ENCODE results near the gene TBC1D22A. TPM values are rescaled to one million over a fixed set of nuclear protein-coding genes. Genes with fewer than 3 reads are reported as not detected.

Gene TBC1D22A
- total RNA-seq, 1 experiment from 2014 or later = 18.2 TPM

GRCh38 chr22:47203554-47203991 lies 441.1 kb downstream of the TBC1D22A start:
- no peak for DNase-seq
- H3K36me3 ChIP-seq = no peaks in the 10 kb centered on the region
- H3K4me3 ChIP-seq = no peak overlapping the region
- no peaks in the 10 kb centered on the region for H3K9me3 ChIP-seq
- H3K27me3 ChIP-seq = no peaks in the 10 kb centered on the region

- no peak for DNase-seq
- Histone ChIP-seq H3K4me3 (no peak overlapping the region), H3K36me3 (no peaks in the 10 kb centered on the region), H3K9me3 (no peaks in the 10 kb centered on the region), H3K27me3 (no peaks in the 10 kb centered on the region)
Measured at GRCh38 chr22:47204002-47204979, 441.8 kb downstream of the TBC1D22A start.

- H3K36me3 ChIP-seq = no peaks in the 10 kb centered on the region
- no peaks in the 10 kb centered on the region for H3K9me3 ChIP-seq
- no peak for DNase-seq
- H3K27me3 ChIP-seq = no peaks in the 10 kb centered on the region
- H3K4me3 ChIP-seq = no peak overlapping the region
Measured at GRCh38 chr22:47205081-47205491, 442.6 kb downstream of the TBC1D22A start.

DNA sequence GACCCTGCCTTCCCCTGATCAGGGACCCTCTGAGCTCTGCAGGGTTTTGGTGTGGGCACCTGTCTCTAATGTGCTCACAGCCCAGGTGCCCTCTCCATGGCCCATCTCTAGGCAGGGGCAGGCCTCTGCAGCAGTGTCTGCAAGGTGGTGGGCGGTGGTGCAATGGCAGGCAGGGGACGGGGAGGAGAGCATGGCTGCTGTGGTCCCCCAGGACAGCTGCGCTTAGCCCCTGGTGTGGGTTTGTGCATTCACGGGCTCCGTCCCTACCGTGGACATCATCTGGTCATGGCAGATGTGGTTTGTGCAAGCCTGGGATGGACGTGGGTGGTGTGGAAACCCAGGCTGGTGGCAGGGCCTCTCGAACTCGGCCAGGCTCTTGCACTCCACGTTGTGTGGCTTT lies 443.1 kb downstream of the TBC1D22A start:
- Histone ChIP-seq H3K27me3 (no peaks in the 10 kb centered on the region), H3K9me3 (no peaks in the 10 kb centered on the region), H3K4me3 (no peak overlapping the region), H3K36me3 (no peaks in the 10 kb centered on the region)
- DNase-seq = no peak

DNA sequence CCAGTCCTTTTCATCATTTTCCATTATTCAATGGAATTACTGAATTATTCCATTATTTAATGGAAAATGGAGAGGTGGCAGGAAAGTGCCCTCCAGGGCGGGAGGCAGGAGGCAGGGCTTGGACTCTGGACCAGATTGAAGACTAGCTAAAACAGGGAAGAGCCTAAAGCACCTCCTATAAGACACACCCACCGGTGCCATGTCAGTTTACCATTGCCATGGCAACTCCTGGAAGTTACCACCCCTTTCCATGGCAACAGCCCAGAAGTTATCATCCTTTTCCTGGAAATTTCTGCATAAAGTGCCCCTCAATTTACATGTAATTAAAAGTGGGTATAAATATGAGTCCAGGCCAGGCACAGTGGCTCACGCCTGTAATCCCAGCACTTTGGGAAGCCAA lies 443.7 kb downstream of the TBC1D22A start:
- Histone ChIP-seq H3K4me3 (no peak overlapping the region), H3K9me3 (no peaks in the 10 kb centered on the region), H3K36me3 (no peaks in the 10 kb centered on the region), H3K27me3 (no peaks in the 10 kb centered on the region)
- DNase-seq = no peak

DNA sequence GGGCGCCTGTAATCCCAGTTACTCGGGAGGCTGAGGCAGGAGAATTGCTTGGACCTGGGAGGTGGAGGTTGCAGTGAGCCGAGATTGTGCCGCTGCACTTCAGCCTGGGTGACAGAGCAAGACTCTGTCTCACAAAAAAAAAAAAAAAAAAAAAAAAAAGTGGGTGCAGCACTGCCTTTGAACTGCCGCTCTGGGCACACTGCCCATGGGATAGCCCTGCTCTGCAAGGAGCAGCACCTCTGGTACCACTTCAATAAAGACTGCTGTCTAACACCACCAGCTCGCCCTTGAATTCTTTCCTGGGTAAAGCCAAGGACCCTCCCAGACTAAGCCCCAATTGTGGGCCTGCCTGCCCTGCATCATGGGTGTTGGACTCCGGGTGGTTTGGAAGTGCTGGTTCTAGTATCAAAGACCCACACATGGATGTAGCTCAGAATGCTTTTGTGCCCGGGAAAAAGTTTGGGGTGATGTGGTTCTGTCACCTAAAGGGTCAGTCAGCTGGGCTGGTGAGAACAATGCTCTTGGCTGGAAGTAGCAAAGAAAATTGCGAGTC lies 444.3 kb downstream of the TBC1D22A start:
- Histone ChIP-seq H3K4me3 (no peak overlapping the region), H3K27me3 (no peaks in the 10 kb centered on the region), H3K9me3 (no peaks in the 10 kb centered on the region), H3K36me3 (no peaks in the 10 kb centered on the region)
- DNase-seq = no peak

DNA sequence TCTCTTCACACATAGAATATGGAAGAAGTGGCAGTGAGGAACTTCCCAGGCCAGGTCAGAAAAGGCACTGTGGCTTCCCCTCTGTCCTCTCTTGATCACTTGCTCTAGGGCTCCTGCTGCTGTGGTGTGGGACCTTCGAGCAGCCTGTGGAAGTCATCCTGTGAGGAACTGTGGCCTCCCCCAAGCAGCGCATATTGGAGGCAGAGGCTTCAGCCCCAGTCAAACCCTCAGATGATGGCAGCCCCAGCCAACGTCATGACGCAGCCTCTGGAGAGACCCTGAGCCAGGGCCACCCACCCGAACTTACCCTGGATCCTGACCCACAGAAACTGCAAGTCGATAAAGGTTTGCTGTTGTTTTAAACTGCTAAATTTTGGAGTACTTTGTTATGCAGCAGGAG lies 444.9 kb downstream of the TBC1D22A start:
- Histone ChIP-seq H3K9me3 (no peaks in the 10 kb centered on the region), H3K27me3 (no peaks in the 10 kb centered on the region), H3K4me3 (no peak overlapping the region), H3K36me3 (no peaks in the 10 kb centered on the region)
- DNase-seq = no peak

DNA sequence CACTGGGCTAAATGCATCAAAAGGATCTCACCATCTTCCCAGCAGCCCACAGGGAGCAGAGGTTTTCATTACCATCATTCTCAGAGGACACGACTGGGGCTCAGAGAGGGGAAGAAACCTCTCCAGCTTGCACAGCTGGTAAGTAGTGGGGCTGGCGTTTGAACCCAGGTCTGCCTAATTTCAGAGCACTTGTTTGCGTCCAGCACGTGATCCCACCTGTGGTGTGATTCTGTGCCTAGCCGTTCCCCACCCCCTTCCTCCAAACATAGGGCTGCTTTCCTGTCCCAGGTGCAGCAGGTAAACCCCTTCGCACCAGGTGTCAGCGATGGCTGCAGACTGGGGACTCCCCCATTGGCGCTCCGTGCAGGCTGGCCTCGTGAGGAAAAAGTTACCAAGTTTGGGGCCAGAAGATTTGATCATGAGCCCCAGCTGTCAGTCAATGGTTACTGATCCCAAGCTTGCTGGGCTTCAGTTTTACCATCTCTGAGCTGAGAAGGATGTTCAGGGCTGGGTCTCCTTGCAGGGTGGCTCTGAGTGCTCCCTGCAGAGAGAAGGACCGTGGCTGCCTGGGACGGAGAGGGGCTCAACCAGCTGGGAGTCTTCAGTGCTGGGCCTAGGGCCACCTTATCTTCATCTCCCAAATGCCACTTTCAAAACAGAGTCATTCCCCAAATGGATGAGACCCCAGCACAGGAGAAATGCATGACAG lies 445.6 kb downstream of the TBC1D22A start:
- DNase-seq = no peak
- H3K9me3 ChIP-seq = no peaks in the 10 kb centered on the region
- no peak overlapping the region for H3K4me3 ChIP-seq
- H3K36me3 ChIP-seq = no peaks in the 10 kb centered on the region
- no peaks in the 10 kb centered on the region for H3K27me3 ChIP-seq

DNA sequence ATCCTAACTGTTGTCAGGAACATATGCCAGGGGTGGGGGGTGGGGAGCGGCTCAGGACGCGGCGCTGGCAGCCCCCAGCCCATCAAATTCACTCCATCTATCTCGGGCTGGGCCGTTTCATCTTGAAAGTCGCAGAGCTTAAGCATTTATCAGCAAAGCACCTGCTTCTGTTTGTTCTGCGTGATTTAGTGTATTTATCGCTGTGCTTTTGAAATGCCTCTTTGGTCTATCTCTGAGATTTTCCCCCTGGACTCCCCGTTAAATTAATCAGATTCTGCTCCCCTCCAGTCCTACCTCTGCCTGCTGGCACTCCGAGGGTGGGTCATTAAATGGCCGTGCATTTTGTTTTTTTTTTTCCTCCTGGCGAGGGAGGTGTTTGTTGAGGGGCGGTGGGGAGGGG lies 446.2 kb downstream of the TBC1D22A start:
- H3K36me3 ChIP-seq = no peaks in the 10 kb centered on the region
- no peaks in the 10 kb centered on the region for H3K9me3 ChIP-seq
- no peaks in the 10 kb centered on the region for H3K27me3 ChIP-seq
- DNase-seq = no peak
- H3K4me3 ChIP-seq = no peak overlapping the region

GRCh38 chr22:47209040-47209514 lies 446.6 kb downstream of the TBC1D22A start:
- Histone ChIP-seq H3K27me3 (no peaks in the 10 kb centered on the region), H3K9me3 (no peaks in the 10 kb centered on the region), H3K36me3 (no peaks in the 10 kb centered on the region), H3K4me3 (no peak overlapping the region)
- DNase-seq = no peak

- no peaks in the 10 kb centered on the region for H3K9me3 ChIP-seq
- no peak overlapping the region for H3K4me3 ChIP-seq
- no peaks in the 10 kb centered on the region for H3K27me3 ChIP-seq
- H3K36me3 ChIP-seq = no peaks in the 10 kb centered on the region
- no peak for DNase-seq
Measured at GRCh38 chr22:47209547-47210023, 447.1 kb downstream of the TBC1D22A start.

DNA sequence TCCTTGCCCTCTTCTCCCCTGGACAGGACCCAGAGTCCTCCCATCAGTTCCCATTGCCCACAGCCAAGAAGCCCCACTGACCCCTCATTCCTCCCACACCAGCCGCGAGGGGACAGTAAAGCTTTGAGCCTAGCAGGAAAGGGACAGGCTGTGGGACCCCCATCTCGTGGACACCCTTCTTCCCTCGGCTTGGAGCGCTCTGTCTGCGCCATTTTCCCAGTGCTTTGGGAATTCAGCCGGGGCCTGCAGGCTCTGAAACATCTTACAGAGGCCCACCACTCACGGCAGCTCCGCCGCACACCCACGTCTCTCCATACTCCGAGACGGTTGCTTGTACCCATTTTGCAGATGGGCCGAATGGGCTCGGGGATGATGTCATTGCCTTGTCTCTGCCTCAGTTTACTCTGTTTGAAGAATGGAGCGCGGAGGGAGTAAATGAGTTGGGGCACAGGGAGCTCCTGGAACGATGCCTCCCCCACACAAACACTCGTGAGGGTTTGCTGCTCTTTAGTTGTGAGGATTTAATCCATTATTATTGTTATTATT lies 447.7 kb downstream of the TBC1D22A start:
- Histone ChIP-seq H3K27me3 (no peaks in the 10 kb centered on the region), H3K36me3 (no peaks in the 10 kb centered on the region), H3K4me3 (no peak overlapping the region), H3K9me3 (no peaks in the 10 kb centered on the region)
- DNase-seq = no peak

GRCh38 chr22:47210686-47211085 lies 448.2 kb downstream of the TBC1D22A start:
- DNase-seq = no peak
- H3K4me3 ChIP-seq = no peak overlapping the region
- H3K9me3 ChIP-seq = no peaks in the 10 kb centered on the region
- no peaks in the 10 kb centered on the region for H3K36me3 ChIP-seq
- no peaks in the 10 kb centered on the region for H3K27me3 ChIP-seq

DNA sequence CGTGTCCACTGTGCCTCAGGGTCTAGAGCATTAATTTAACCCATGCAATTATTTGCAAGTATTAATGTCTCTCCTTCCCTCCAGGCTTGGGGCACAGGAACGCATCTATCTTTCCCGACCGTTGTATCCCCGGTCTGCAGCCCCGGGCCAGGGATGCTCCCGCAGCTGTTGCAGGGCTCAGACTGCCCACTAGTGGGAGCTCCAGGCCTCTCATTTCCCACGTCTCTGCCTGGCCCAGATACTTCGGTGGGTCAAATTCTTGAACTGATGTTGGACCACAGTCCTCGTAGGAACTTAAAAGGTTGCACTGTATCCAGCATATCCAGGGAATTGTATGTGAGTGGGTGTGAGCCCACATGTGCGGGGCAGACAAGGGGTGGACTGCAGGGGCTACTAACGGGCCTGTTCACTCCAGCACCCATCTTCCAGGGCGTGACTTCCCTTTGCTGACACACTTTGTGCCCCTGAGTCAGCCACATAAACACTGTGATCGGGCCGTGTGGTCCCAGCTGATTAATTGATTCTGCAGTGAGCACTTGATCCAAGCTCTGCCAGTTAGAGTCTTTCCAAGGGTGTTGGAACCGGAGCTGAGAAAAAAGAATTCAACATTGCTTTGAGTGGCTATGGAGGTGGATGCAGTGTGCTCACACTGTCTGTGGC lies 451.3 kb downstream of the TBC1D22A start:
- Histone ChIP-seq H3K36me3 (no peaks in the 10 kb centered on the region), H3K9me3 (no peaks in the 10 kb centered on the region), H3K4me3 (no peak overlapping the region), H3K27me3 (no peaks in the 10 kb centered on the region)
- no peak for DNase-seq

DNA sequence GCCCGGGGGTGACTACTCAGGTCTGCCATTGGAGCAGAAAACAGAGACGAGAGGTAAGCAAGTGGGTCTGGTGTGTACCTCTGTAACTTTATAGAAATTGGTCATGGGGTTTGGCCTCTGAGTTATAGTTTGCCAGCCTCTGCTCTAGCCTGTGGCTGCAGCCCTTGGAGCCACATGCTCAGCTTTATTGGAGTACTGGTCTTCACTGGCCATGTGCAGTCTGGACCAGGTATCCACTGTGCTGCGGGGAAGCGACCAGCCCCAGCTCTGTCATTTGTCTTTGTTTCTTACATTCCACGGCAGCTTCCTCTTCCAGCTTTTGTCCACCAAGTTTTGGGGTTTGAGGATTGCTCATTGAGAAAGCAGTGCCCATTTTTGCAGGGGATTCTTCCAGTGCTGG lies 453.4 kb downstream of the TBC1D22A start:
- H3K36me3 ChIP-seq = no peaks in the 10 kb centered on the region
- H3K27me3 ChIP-seq = no peaks in the 10 kb centered on the region
- DNase-seq = no peak
- H3K9me3 ChIP-seq = no peaks in the 10 kb centered on the region
- H3K4me3 ChIP-seq = no peak overlapping the region

DNA sequence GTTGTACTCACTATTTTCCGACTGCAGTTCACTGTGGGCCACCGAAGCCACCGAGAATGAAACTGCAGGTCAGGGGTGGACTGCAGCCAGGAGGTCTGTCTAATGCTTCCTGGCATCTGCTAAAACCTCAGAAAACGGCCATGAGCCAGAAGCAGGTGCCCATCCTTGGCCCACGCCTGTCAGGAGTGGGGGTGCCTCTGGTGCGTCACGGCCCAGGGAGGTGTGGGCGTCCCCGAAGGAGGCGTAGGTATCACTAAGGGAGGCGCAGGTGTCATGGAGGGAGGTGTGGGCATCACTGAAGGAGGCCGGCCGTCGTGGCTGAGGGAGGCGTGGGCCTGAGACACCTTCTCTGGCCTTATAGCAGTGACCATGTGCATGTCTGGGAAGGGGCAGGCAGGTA lies 456.2 kb downstream of the TBC1D22A start:
- Histone ChIP-seq H3K4me3 (no peak overlapping the region), H3K36me3 (no peaks in the 10 kb centered on the region), H3K9me3 (no peaks in the 10 kb centered on the region), H3K27me3 (no peaks in the 10 kb centered on the region)
- no peak for DNase-seq

Measured in MG63 (cell line).